Heart right ventricle (tissue), 16 donors: Measurements from ENCODE around the gene CASP2. TPM values are rescaled to one million over a fixed set of nuclear protein-coding genes. Genes with fewer than 3 reads are reported as not detected.

Experiments
- ATAC-seq, 8 donors: fragments of 200-7000 bp; cut with Tn5 transposase; one replicate each; pipeline ENCODE4 v1.9.1; 2020; ENCODE audit warnings: mild to moderate bottlenecking in 8 of 8, moderate library complexity in 8 of 8, moderate number of reproducible peaks in 1 of 8
- DNase-seq, 2 donors: peaks; one replicate each; pipeline ENCODE4 v3.0.0-alpha.2; 2020
- H3K27ac ChIP-seq, 10 donors: fragments of 200-600 bp; sonication (generic) in 2 of 10; one replicate each; pipeline versions ENCODE4 v1.5.0 to v1.8.0; 2020 to 2022; ENCODE audit warnings: mild to moderate bottlenecking in 3 of 10
- H3K27me3 ChIP-seq, 7 donors: fragments of 200-600 bp; one replicate each; pipeline ENCODE4 v1.8.0; 2021 to 2022; ENCODE audit warnings: mild to moderate bottlenecking in 2 of 7
- H3K36me3 ChIP-seq, 9 donors: fragments of 200-600 bp; sonication (generic) in 1 of 9; one replicate each; pipeline versions ENCODE4 v1.5.0 to v1.8.0; 2020 to 2022; ENCODE audit warnings: mild to moderate bottlenecking in 2 of 9
- H3K4me1 ChIP-seq, 9 donors: fragments of 200-600 bp; sonication (generic) in 1 of 9; one replicate each; pipeline versions ENCODE4 v1.5.0 to v1.8.0; 2020 to 2022; ENCODE audit warnings: mild to moderate bottlenecking in 4 of 9
- H3K4me3 ChIP-seq, 10 donors: fragments of 200-600 bp; sonication (generic) in 2 of 10; one replicate each; pipeline versions ENCODE4 v1.5.0 to v1.8.0; 2020 to 2022; ENCODE audit warnings: mild to moderate bottlenecking in 7 of 10, moderate library complexity in 2 of 10
- H3K9me3 ChIP-seq, 11 donors: fragments of 200-600 bp in 10 of 11; sonication (generic) in 2 of 11; one replicate each; pipeline versions ENCODE4 v1.5.0 to v1.8.0; 2013 to 2022; ENCODE audit warnings: mild to moderate bottlenecking in 2 of 11, control low read depth in 1 of 11, moderate library complexity in 1 of 11
- CTCF ChIP-seq, 9 donors: fragments of 200-600 bp; sonication (generic) in 2 of 9; IDR thresholded peaks; one replicate each; pipeline versions ENCODE4 v1.5.0 to v1.8.0; 2021 to 2022; ENCODE audit warnings: antibody characterized with exemption in 9 of 9, mild to moderate bottlenecking in 5 of 9, moderate library complexity in 1 of 9
- WGBS, 2 donors: extraction: QIAGEN DNeasy Blood & Tissue Kit; methylation state at CpG; one replicate each; pipeline ENCODE4 v1.1.7; 2013; ENCODE audit warnings: inconsistent platforms in 1 of 2; 5-methylcytosine and 5-hydroxymethylcytosine counted together
- intact Hi-C, 10 donors: fragments of 100-400 bp; cut with DNase I; formaldehyde crosslinking; loops; one replicate each; pipeline versions ENCODE4 v1.11.1 to v1.14.2; 2022
- polyA plus RNA-seq, 2 donors: library from polyadenylated mRNA; stranded (reverse); fragments of 200-250 nt; gene quantifications; one replicate each; pipeline ENCODE4 v1.2.3, GENCODE V29; 2013
- total RNA-seq, 10 donors: library from RNA; stranded (reverse); fragmentation: NEBNext Ultra II Directional in 3 of 10; extraction: Animal tissue kit (Norgen Biotek cat#: 25700) in 3 of 10; gene quantifications; one replicate each; pipeline versions ENCODE4 v1.2.1 to v1.2.4, GENCODE V29; 2021 to 2023
- donor health status: Arrhythmogenic right ventricular cardiomyopathy.
- donor health status: ischemic (EF 13 %, LVEDD 7.1; RV severe dilation, severe dysfunction).
- donor health status: healthy with polysubstance abuse.
- donor health status: DM: no; HTN: yes; CAD: no.
- donor health status: DM: no; HTN: no; CAD: no.
- donor health status: ischemic (EF 25% LVEDD 6.9; RV normal size, moderate dysfunction).
- donor health status: ischemic (EF 25% LVEDD 5.7; RV mildly dilated, moderate dysfunction).
- donor health status: healthy.
- donor health status: DM: yes; HTN: yes; CAD: no.
- donor health status: Ischemic cardiomyopathy.
- donor health status: ischemic (EF 35%, LVEDD 5.7; RV mildly dilated, moderate dysfunction).
- donor health status: nonischemic (EF 11% LVEDD 7.7; RV severe dilation, severe dysfunction).
- donor health status: DM: yes; HTN: yes; CAD: no.
- donor health status: PGD.
- donor health status: ischemic (EF 29% LVEDD 5.4; RV normal size, mild dysfunction).
- donor health status: nonischemic (EF 23%, LVEDD 6.1; RV moderate dilation, normal function).

The CASP2 gene
- total and polyA plus RNA-seq, 12 donors, result 4.4 to 13.9 (median 9.4) TPM

- DNase-seq, result no peak
- WGBS, 2 donors, result 79 to 84% methylated on average over 4 of the region's 4 CpGs
- intact Hi-C loops, result no loop called here
Measured at GRCh38 chr7:143256932-143257331, 31.2 kb upstream of the CASP2 start.

GRCh38 chr7:143257501-143257900 is 30.6 kb upstream of the CASP2 start:
- Histone ChIP-seq H3K4me3 (no peak overlapping the region), H3K36me3 (no peaks in the 10 kb centered on the region), H3K9me3 (peaks cover 0 to 6% (median 0%) of the 10 kb centered on the region in 11 donors), H3K27ac (no peak overlapping the region), H3K27me3 (no peaks in the 10 kb centered on the region), H3K4me1 (peaks cover 0 to 8% (median under 1%) of the 10 kb centered on the region in 9 donors)
- ATAC-seq, result no peak
- no peak for TF ChIP-seq CTCF (IDR thresholded peaks at IDR 0.05)
- 85 to 90% methylated on average over 5 of the region's 5 CpGs for WGBS, 2 donors
- intact Hi-C loops, result no loop called here
- no peak for DNase-seq

More at GRCh38 chr7:143256932-143257331, 31.2 kb upstream of the CASP2 start:
- Histone ChIP-seq H3K9me3 (peaks cover 0 to 6% (median 0%) of the 10 kb centered on the region in 11 donors), H3K4me1 (peaks cover 0 to 12% (median 0%) of the 10 kb centered on the region in 9 donors), H3K27ac (no peak overlapping the region), H3K36me3 (no peaks in the 10 kb centered on the region), H3K4me3 (no peak overlapping the region), H3K27me3 (no peaks in the 10 kb centered on the region)
- ATAC-seq, result no peak
- no peak for TF ChIP-seq CTCF (IDR thresholded peaks at IDR 0.05)

- DNase-seq (peak in 1 of 2 donors; percentile 12), ATAC-seq (peak in 5 of 8 donors; percentile 20 to 36 (median 27))
- peaks cover 0 to 13% (median 7%) of the 10 kb centered on the region in 9 donors for H3K4me1 ChIP-seq
- H3K4me3 ChIP-seq, result no peak overlapping the region
- H3K27me3 ChIP-seq, result no peaks in the 10 kb centered on the region
- no peak for TF ChIP-seq CTCF (IDR thresholded peaks at IDR 0.05)
- peak overlapping the region in 8 of 10 donors; percentile 17 to 71 (median 52) for H3K27ac ChIP-seq
- intact Hi-C loops, result no loop called here
- H3K9me3 ChIP-seq, result peaks cover 0 to 4% (median 0%) of the 10 kb centered on the region in 11 donors
- H3K36me3 ChIP-seq, result no peaks in the 10 kb centered on the region
- WGBS, 2 donors, result 23 to 37% methylated on average over 2 of the region's 2 CpGs
Measured at GRCh38 chr7:143258831-143259230, 29.3 kb upstream of the CASP2 start.

- TF ChIP-seq CTCF (IDR thresholded peaks at IDR 0.05), result no peak
- 77 to 87% methylated on average over 2 of the region's 2 CpGs for WGBS, 2 donors
- Histone ChIP-seq H3K4me3 (no peak overlapping the region), H3K9me3 (no peaks in the 10 kb centered on the region), H3K27ac (peak overlapping the region in 2 of 10 donors; percentile 40 to 67), H3K27me3 (no peaks in the 10 kb centered on the region), H3K36me3 (peaks cover 0 to 4% (median 0%) of the 10 kb centered on the region in 9 donors), H3K4me1 (peaks cover 8 to 22% (median 15%) of the 10 kb centered on the region in 9 donors)
- ATAC-seq (no peak), DNase-seq (no peak)
- intact Hi-C loops, result loop anchor here in 6 of 10 donors (5.0 to 10.0 kb wide), 4 partner anchors 38 to 125 kb away; partner anchors contain the start of gene ZYX (in 2 of the 6)
Measured at GRCh38 chr7:143259765-143260164, 28.4 kb upstream of the CASP2 start.
